Measurements from ENCODE around the gene RNF186. TPM values are rescaled to one million over a fixed set of nuclear protein-coding genes. Genes with fewer than 3 reads are reported as not detected.

RNF186 gene
- total and polyA plus RNA-seq, 7 experiments from 2014 or later = not detected

GRCh38 chr1:19776287-19776686 lies 38.8 kb downstream of the RNF186 start:
- intact Hi-C loops (cut with micrococcal nuclease) = no loop called here
- Histone ChIP-seq H3K9me3 (ENCODE audit: control insufficient read depth in 2 of 3, low read length in 3 of 3) (no peaks in the 10 kb centered on the region), H3K27me3 (ENCODE audit: control insufficient read depth in 2 of 2, insufficient read depth in 2 of 2, low read length in 2 of 2) (no peaks in the 10 kb centered on the region), H3K4me3 (ENCODE audit: low read length) (no peak overlapping the region), H3K4me1 (ENCODE audit: control insufficient read depth in 2 of 2, insufficient read depth in 2 of 2, low read length in 2 of 2) (no peaks in the 10 kb centered on the region), H3K36me3 (ENCODE audit: control insufficient read depth in 2 of 3, insufficient read depth in 3 of 3, low read length in 3 of 3) (peaks cover 3 to 67% (median 12%) of the 10 kb centered on the region in 3 experiments), H3K27ac (ENCODE audit: low read depth, low read length) (no peak overlapping the region)
- ATAC-seq (no peak), DNase-seq (no peak)
- no peak overlapping the region for H3K4me3 Mint-ChIP-seq
- peaks cover 10 to 70% (median 26%) of the 10 kb centered on the region in 5 donors for H3K36me3 Mint-ChIP-seq
- H3K27ac Mint-ChIP-seq = peak overlapping the region in 1 of 9 donors; percentile 70
- POLR2A ChIA-PET = no interaction called here
- CTCF ChIA-PET = no interaction called here
- H3K9me3 Mint-ChIP-seq = no peaks in the 10 kb centered on the region
- H3K4me1 Mint-ChIP-seq = no peaks in the 10 kb centered on the region
- H3K27me3 Mint-ChIP-seq = no peaks in the 10 kb centered on the region

GRCh38 chr1:19775831-19776230 lies 39.3 kb downstream of the RNF186 start:
- ChIA-PET POLR2A (no interaction called here), CTCF (no interaction called here)
- no peak overlapping the region for H3K4me3 ChIP-seq (ENCODE audit: low read length)
- Mint-ChIP-seq H3K4me1 (no peaks in the 10 kb centered on the region), H3K4me3 (no peak overlapping the region), H3K27ac (no peak overlapping the region), H3K36me3 (peaks cover 10 to 73% (median 24%) of the 10 kb centered on the region in 5 donors), H3K9me3 (no peaks in the 10 kb centered on the region), H3K27me3 (no peaks in the 10 kb centered on the region)
- DNase-seq = no peak
- ATAC-seq = no peak
- no peaks in the 10 kb centered on the region for H3K4me1 ChIP-seq (ENCODE audit: control insufficient read depth in 2 of 2, insufficient read depth in 2 of 2, low read length in 2 of 2)
- H3K27me3 ChIP-seq (ENCODE audit: control insufficient read depth in 2 of 2, insufficient read depth in 2 of 2, low read length in 2 of 2) = no peaks in the 10 kb centered on the region
- intact Hi-C loops (cut with micrococcal nuclease) = no loop called here
- no peak overlapping the region for H3K27ac ChIP-seq (ENCODE audit: low read depth, low read length)
- peaks cover 3 to 69% (median 12%) of the 10 kb centered on the region in 3 experiments for H3K36me3 ChIP-seq (ENCODE audit: control insufficient read depth in 2 of 3, insufficient read depth in 3 of 3, low read length in 3 of 3)
- no peaks in the 10 kb centered on the region for H3K9me3 ChIP-seq (ENCODE audit: control insufficient read depth in 2 of 3, low read length in 3 of 3)

- no peak overlapping the region for H3K27ac ChIP-seq (ENCODE audit: low read depth, low read length)
- Mint-ChIP-seq H3K27me3 (no peaks in the 10 kb centered on the region), H3K4me1 (no peaks in the 10 kb centered on the region), H3K4me3 (no peak overlapping the region), H3K36me3 (peaks cover 10 to 71% (median 24%) of the 10 kb centered on the region in 5 donors), H3K9me3 (no peaks in the 10 kb centered on the region), H3K27ac (no peak overlapping the region)
- no peaks in the 10 kb centered on the region for H3K27me3 ChIP-seq (ENCODE audit: control insufficient read depth in 2 of 2, insufficient read depth in 2 of 2, low read length in 2 of 2)
- no peaks in the 10 kb centered on the region for H3K9me3 ChIP-seq (ENCODE audit: control insufficient read depth in 2 of 3, low read length in 3 of 3)
- ATAC-seq (no peak), DNase-seq (no peak)
- no peak overlapping the region for H3K4me3 ChIP-seq (ENCODE audit: low read length)
- POLR2A ChIA-PET = no interaction called here
- CTCF ChIA-PET = no interaction called here
- intact Hi-C loops (cut with micrococcal nuclease) = no loop called here
- no peaks in the 10 kb centered on the region for H3K4me1 ChIP-seq (ENCODE audit: control insufficient read depth in 2 of 2, insufficient read depth in 2 of 2, low read length in 2 of 2)
- H3K36me3 ChIP-seq (ENCODE audit: control insufficient read depth in 2 of 3, insufficient read depth in 3 of 3, low read length in 3 of 3) = peaks cover 2 to 69% (median 10%) of the 10 kb centered on the region in 3 experiments
Measured at GRCh38 chr1:19775317-19775716, 39.8 kb downstream of the RNF186 start.

- intact Hi-C loops (cut with micrococcal nuclease) = no loop called here
- Mint-ChIP-seq H3K9me3 (no peaks in the 10 kb centered on the region), H3K4me1 (peaks cover 0 to under 1% (median 0%) of the 10 kb centered on the region in 7 donors), H3K27ac (no peak overlapping the region), H3K27me3 (no peaks in the 10 kb centered on the region), H3K4me3 (no peak overlapping the region), H3K36me3 (peaks cover 8 to 71% (median 15%) of the 10 kb centered on the region in 5 donors)
- H3K4me3 ChIP-seq (ENCODE audit: low read length) = no peak overlapping the region
- no peak overlapping the region for H3K27ac ChIP-seq (ENCODE audit: low read depth, low read length)
- peaks cover 0 to 66% (median 5%) of the 10 kb centered on the region in 3 experiments for H3K36me3 ChIP-seq (ENCODE audit: control insufficient read depth in 2 of 3, insufficient read depth in 3 of 3, low read length in 3 of 3)
- POLR2A ChIA-PET = no interaction called here
- no peak for ATAC-seq
- H3K9me3 ChIP-seq (ENCODE audit: control insufficient read depth in 2 of 3, low read length in 3 of 3) = no peaks in the 10 kb centered on the region
- H3K27me3 ChIP-seq (ENCODE audit: control insufficient read depth in 2 of 2, insufficient read depth in 2 of 2, low read length in 2 of 2) = no peaks in the 10 kb centered on the region
- CTCF ChIA-PET = interaction anchor here (0.6 kb wide), 1 partner anchor 33 kb away, joined by 3 read pairs; no protein-coding TSS in a partner anchor
- H3K4me1 ChIP-seq (ENCODE audit: control insufficient read depth in 2 of 2, insufficient read depth in 2 of 2, low read length in 2 of 2) = no peaks in the 10 kb centered on the region
- no peak for DNase-seq
Measured at GRCh38 chr1:19774180-19774785, 40.8 kb downstream of the RNF186 start.

DNA sequence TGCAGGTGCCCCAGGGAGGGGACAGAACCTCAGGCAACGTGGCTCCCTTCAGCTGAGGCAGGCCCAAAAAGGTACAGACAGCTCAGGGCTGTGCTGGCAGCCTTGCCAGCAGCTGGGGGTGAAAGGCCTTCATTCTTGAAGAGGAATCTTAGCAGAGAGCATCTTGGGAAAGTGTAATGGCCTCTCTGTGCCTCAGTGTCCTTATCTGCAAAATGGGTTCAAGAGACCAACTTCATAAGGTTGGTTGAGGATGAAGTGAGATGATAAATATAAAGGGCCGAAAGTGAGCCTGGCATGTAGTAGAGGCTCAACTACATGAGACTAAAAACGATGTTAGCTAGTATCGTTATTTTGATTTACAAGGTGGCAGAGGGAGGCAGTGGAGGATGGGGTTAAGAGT lies 41.6 kb downstream of the RNF186 start:
- peaks cover 0 to 64% (median 0%) of the 10 kb centered on the region in 3 experiments for H3K36me3 ChIP-seq (ENCODE audit: control insufficient read depth in 2 of 3, insufficient read depth in 3 of 3, low read length in 3 of 3)
- H3K4me1 ChIP-seq (ENCODE audit: control insufficient read depth in 2 of 2, insufficient read depth in 2 of 2, low read length in 2 of 2) = no peaks in the 10 kb centered on the region
- ChIA-PET CTCF (interaction anchor here (0.5 to 0.6 kb wide), 2 partner anchors 34 to 112 kb away, joined by 3 to 4 read pairs; no protein-coding TSS in a partner anchor), POLR2A (no interaction called here)
- Mint-ChIP-seq H3K27ac (no peak overlapping the region), H3K36me3 (peaks cover 5 to 64% (median 8%) of the 10 kb centered on the region in 5 donors), H3K27me3 (no peaks in the 10 kb centered on the region), H3K4me1 (peaks cover 0 to 2% (median 0%) of the 10 kb centered on the region in 7 donors), H3K4me3 (no peak overlapping the region), H3K9me3 (no peaks in the 10 kb centered on the region)
- ATAC-seq (no peak), DNase-seq (no peak)
- H3K9me3 ChIP-seq (ENCODE audit: control insufficient read depth in 2 of 3, low read length in 3 of 3) = no peaks in the 10 kb centered on the region
- no peak overlapping the region for H3K4me3 ChIP-seq (ENCODE audit: low read length)
- no peaks in the 10 kb centered on the region for H3K27me3 ChIP-seq (ENCODE audit: control insufficient read depth in 2 of 2, insufficient read depth in 2 of 2, low read length in 2 of 2)
- intact Hi-C loops (cut with micrococcal nuclease) = no loop called here
- H3K27ac ChIP-seq (ENCODE audit: low read depth, low read length) = no peak overlapping the region

DNA sequence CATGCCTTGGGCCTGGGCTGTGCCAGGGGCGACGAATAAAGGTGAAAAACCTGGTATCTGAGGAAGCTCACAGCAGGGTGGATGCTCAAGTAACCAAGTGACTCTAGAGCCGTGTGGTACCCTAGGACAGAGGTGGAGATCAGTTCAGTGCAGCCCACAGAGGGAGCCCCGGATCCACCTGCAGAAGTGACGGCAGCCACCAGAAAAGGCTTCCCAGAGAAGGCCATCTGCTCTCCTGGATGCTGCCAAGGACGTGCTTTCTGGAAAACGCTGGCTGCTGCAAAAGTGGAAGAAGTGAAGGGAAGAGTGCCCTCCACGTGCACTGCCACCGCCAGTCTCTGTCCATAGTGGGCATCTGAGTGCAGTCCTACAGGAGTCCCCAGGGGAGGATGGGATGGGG lies 43.0 kb downstream of the RNF186 start:
- Histone ChIP-seq H3K27me3 (ENCODE audit: control insufficient read depth in 2 of 2, insufficient read depth in 2 of 2, low read length in 2 of 2) (no peaks in the 10 kb centered on the region), H3K4me1 (ENCODE audit: control insufficient read depth in 2 of 2, insufficient read depth in 2 of 2, low read length in 2 of 2) (no peaks in the 10 kb centered on the region), H3K9me3 (ENCODE audit: control insufficient read depth in 2 of 3, low read length in 3 of 3) (no peaks in the 10 kb centered on the region), H3K36me3 (ENCODE audit: control insufficient read depth in 2 of 3, insufficient read depth in 3 of 3, low read length in 3 of 3) (peaks cover 0 to 64% (median 0%) of the 10 kb centered on the region in 3 experiments), H3K4me3 (ENCODE audit: low read length) (no peak overlapping the region), H3K27ac (ENCODE audit: low read depth, low read length) (no peak overlapping the region)
- Mint-ChIP-seq H3K4me3 (no peak overlapping the region), H3K36me3 (peaks cover 2 to 66% (median 4%) of the 10 kb centered on the region in 5 donors), H3K4me1 (peaks cover 0 to 2% (median 0%) of the 10 kb centered on the region in 7 donors), H3K27me3 (no peaks in the 10 kb centered on the region), H3K9me3 (no peaks in the 10 kb centered on the region), H3K27ac (no peak overlapping the region)
- intact Hi-C loops (cut with micrococcal nuclease) = no loop called here
- ChIA-PET CTCF (no interaction called here), POLR2A (interaction anchor here (0.7 kb wide), 1 partner anchor 14 kb away, joined by 3 read pairs; no protein-coding TSS in a partner anchor)
- DNase-seq (no peak), ATAC-seq (no peak)

GRCh38 chr1:19771350-19771749 lies 43.7 kb downstream of the RNF186 start:
- H3K27me3 Mint-ChIP-seq = no peaks in the 10 kb centered on the region
- POLR2A ChIA-PET = no interaction called here
- H3K4me3 Mint-ChIP-seq = no peak overlapping the region
- no peaks in the 10 kb centered on the region for H3K9me3 ChIP-seq (ENCODE audit: control insufficient read depth in 2 of 3, low read length in 3 of 3)
- H3K36me3 Mint-ChIP-seq = peaks cover under 1 to 61% (median 4%) of the 10 kb centered on the region in 5 donors
- CTCF ChIA-PET = no interaction called here
- peaks cover 0 to 2% (median 0%) of the 10 kb centered on the region in 7 donors for H3K4me1 Mint-ChIP-seq
- no peak overlapping the region for H3K27ac Mint-ChIP-seq
- H3K4me3 ChIP-seq (ENCODE audit: low read length) = no peak overlapping the region
- ATAC-seq = no peak
- peaks cover 0 to 68% (median 0%) of the 10 kb centered on the region in 3 experiments for H3K36me3 ChIP-seq (ENCODE audit: control insufficient read depth in 2 of 3, insufficient read depth in 3 of 3, low read length in 3 of 3)
- intact Hi-C loops (cut with micrococcal nuclease) = no loop called here
- H3K4me1 ChIP-seq (ENCODE audit: control insufficient read depth in 2 of 2, insufficient read depth in 2 of 2, low read length in 2 of 2) = no peaks in the 10 kb centered on the region
- no peak overlapping the region for H3K27ac ChIP-seq (ENCODE audit: low read depth, low read length)
- H3K27me3 ChIP-seq (ENCODE audit: control insufficient read depth in 2 of 2, insufficient read depth in 2 of 2, low read length in 2 of 2) = no peaks in the 10 kb centered on the region
- H3K9me3 Mint-ChIP-seq = no peaks in the 10 kb centered on the region
- no peak for DNase-seq

Measured in naive thymus-derived CD4-positive, alpha-beta T cell (primary cell).